ENCODE measurements around the gene LTF.
"Not testable (repeated sequence)": the region's sequence is repeated elsewhere in the genome, so short reads cannot be mapped to it uniquely, and the experiment has no call there.

Gene LTF

DNA sequence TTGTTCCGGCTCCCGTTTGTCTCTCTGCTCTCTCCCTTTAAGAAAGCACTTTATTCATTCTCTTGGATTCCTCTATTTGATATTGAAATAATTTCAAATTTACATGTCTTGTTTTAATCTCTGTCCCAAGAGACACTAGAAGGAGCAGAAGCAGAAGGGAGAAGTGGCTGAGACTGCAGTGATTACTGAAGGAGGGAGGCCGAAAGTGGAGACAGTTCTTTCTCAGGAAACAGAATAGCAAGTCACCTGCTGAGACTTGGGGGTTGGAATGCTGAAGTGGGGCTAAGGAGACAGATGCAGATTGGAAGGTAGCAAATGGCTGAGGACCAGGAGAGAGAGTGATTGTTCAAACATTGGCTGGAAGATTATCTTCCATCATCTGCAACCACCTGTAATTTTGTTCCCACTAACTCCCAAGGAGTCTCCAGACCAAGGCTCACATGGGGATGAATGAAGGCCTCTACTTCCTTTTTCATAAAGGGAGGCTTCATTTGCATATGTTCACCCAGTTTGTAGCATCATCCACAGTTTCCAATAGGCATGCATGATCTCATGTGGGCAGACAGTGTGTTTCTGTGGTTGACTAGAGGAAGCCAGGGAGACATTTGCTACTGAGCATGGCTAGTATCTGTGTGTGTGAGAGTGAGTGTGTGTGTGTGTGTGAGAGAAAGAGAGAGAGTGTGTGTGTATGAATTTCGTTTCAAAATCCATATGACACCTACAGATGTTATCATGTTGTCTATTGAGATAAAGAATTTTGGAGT is 24.0 kb downstream of the LTF start:
- DNase-seq (ENCODE audit: low spot score) = no peak

DNA sequence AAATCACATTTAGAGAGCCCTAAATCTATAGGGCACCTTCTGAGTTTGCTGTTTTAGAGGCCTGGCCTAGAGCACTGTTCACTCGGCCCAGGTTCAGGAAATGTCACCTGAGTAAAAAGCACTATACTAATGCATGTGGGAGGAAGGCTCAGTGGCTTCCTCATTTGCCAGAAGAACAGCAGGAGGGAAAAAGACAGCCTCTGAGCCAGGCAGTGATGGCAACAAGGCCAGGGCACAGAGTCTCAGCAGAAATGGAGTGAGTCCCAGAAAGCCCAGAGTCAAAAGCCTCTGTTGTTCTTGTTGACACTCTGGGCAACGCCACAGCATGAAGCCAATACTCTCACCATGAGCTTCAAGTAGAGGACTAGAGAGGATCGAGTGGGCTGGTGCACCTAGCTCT is 25.9 kb downstream of the LTF start:
- no peak for DNase-seq (ENCODE audit: low spot score)

DNA sequence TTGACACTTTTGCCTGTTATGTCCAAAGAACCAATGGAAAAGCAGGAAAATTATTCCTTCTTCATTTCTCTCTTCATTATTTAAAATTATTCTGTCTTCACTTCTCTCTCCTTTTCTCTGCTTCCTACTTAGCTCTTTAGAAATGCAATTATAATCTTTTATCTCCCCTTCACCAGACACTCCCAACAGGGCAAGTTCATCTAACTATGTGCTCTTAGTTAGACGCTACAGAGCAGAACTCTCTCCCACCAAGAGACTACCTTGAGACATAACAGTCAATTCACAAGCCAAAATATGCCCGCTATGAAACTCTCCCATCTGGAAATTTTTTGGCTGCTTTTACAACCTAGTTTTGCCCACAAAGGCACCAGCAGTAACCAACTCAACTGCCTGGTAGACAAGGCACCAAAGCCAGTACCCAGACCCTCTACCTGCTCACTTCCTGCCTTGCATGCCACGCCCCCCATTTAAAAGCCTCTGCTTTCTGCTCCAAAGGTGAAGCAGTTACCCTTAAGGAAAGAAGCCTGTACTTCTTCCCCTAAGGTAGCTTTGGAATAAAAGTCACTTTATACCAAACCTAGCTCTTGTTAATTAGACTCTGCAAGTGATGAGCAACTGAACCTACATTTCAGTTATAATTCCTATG is 29.5 kb downstream of the LTF start:
- peak; percentile 60 for DNase-seq (ENCODE audit: low spot score)

DNA sequence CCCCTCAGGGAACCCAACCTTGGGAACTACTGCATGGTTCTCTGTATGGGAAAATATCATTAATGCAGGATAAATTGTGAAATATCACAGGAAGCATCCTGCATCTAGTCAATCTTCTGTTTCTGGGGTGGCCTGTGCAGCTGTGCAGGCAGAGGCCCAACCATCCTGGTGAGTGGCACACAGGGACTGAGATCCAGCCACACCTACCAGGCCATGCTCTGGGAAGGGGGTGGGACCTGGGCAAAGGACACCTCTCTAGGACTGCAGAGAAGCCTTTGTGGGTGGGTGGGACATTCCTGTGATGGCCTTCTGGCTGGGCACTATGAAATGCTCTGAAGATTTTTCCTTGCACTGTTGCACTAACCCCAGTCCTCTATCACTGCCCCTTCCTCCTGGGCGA is 30.9 kb downstream of the LTF start:
- DNase-seq (ENCODE audit: low spot score) = peak; percentile 45

DNA sequence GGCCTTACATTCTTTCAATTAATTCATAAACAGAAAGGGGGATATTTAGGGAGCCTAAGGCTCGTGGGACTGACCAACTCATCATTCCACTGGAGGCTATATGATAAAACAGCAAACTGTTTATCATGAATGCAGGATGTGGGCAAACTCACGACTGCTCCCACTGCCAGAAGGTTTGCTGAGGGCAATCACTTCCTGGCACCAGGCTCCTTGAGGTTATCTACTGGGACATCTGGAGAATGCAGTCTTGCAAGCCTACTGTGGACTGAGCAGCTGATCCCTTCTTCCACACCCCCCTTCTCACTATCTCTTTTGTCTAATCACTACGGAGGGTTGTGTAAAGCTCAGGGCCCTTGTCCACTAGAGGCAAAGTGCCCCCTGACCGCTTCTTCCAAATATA is 31.6 kb downstream of the LTF start:
- peak; percentile 92 for DNase-seq (ENCODE audit: low spot score)

DNA sequence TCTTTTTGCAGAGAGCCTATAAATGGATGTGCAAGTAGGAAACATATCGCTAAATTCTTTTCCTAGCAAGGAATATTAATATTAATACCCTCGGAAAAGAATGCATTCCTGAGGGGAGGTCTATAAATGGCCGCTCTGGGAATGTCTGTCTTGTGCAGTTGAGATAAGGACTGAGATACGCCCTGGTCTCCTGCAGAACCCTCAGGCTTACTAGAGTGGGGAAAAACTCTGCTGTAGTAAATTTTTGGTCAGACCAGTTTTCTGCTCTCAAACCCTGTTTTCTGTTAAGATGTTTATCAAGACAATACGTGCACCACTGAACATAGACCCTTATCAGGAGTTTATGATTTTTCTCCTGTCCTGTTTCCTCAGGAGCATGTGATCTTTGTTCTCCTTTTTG is 32.8 kb downstream of the LTF start:
- DNase-seq (ENCODE audit: low spot score) = not testable (repeated sequence)

DNA sequence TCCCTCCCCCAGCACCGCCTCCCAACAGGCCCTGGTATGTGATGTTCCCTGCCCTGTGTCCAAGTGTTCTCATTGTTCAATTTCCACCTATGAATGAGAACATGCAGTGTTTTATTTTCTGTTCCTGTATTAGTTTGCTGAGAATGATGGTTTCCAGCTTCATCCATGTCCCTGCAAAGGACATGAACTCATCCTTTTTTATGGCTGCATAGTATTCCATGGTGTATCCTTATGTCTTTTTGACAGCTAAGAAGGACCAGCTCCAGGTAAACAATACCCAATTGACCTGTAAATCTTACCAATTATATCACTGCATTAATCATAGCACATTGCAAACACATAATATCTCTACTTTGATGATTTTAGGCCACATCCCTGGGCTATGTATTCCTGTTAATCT is 33.8 kb downstream of the LTF start:
- DNase-seq (ENCODE audit: low spot score) = not testable (repeated sequence)

DNA sequence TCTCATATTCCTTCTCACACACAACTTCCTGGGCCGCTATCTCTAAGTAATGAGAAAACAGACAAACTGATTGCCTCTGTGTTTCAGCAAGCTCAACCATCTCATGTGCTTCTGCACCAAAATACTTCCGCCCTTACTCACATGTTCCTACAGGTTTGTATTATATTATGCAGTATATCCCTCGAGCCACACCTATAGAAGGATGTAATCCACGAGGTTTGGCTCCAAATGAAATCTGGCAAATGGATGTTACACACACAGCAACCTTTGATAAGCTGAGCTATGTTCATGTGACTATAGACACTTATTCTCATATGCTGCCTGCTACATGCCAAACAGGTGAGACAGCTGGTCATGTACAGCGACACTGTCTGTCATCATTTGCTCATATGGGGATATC is 35.0 kb downstream of the LTF start:
- no peak for DNase-seq (ENCODE audit: low spot score)

DNA sequence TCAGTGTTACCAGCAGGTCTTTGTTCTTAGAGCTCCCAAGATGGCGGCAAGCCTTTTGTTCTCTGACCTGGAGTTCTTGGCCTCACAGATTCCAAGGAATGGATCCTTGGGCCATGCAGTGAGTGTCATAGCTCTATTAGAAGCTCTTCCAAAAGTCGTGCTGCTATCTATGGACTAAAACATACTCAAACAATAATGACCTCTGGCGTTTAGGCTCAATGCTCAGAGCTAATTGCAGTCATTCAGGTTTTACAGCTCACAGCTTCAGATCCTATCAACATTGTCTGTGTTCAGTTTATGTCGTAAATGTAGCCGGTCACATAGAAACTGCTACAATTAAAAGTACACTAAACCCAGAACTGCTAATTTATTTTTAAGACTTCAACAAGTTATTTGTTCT is 35.5 kb downstream of the LTF start:
- DNase-seq (ENCODE audit: low spot score) = no peak

DNA sequence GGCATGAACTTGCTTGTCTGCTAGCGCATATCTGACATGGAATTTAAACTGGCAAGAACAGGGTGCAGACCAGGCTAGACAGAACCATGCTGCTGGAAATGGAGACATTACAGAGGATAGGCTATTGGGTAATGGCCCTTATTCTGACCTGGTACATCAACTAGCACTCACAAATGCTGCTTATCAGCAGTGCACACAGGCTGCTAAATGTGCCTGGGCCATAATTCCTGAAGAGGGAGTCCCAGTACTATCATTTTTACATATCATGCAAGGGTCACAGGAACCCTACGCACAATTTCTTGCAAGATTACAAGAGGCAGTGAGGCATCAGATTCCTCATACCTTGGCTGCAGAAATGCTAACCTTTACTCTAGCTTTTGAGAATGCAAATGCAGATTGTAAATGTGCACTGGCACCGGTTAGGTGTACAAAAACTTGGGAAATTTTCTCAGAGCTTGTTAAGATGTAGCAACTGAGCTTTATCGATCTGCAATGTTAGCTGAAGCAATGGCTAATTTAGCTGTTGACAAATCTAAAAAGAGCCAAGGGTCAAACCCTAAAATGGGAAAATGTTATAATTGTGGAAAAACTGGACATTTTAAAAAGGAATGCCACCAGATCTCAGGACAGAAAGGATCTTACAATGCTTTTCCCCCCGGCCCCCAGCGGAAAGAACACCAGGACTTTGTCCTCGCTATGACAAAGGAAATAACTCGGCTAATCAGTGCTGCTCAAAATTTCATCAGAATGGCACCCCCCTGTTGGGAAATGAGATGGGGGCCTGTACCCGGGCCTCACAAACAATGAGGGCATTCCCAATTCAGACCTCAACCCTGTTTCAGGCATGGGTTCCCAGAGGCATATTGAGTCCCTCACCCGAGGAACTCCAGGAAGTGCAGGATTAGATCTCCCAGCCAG is 36.5 kb downstream of the LTF start:
- DNase-seq (ENCODE audit: low spot score) = peak; percentile 84

DNA sequence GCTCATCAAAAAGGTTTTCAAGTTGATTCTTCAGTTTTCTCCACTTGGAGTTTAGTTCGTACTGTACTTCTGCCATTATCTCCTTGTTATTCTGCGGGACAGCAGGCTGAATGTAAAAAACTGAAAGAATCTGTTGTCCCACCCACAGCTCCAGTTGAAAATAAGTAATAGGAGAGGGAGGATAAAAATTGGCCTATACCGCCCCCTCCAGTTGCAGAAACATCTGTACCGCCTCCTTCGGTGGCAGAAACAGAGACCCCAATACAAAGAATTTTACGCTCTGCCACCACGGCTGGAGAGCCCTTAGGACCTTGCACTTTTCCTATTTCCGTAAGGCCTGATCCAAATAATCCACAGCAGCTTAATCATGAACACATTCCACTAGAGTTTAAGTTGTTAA is 37.3 kb downstream of the LTF start:
- DNase-seq (ENCODE audit: low spot score) = peak; percentile 34

DNA sequence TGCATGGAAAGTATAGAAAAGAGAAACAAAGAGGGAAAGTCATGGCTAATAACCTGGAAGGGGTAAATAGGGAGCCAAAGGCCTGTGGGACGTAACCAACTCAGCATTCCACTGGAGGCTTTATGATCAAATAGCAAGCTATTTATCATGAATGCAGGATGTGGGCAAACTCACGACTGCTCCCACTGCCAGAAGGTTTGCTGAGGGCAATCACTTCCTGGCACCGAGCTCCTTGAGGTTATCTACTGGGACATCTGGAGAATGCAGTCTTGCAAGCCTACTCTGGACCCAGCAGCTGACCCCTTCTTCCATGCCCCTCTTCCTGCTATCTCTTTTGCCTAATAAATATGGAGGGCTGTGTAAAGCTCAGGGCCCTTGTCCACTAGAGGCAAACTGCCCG is 38.2 kb downstream of the LTF start:
- DNase-seq (ENCODE audit: low spot score) = peak; percentile 51

DNA sequence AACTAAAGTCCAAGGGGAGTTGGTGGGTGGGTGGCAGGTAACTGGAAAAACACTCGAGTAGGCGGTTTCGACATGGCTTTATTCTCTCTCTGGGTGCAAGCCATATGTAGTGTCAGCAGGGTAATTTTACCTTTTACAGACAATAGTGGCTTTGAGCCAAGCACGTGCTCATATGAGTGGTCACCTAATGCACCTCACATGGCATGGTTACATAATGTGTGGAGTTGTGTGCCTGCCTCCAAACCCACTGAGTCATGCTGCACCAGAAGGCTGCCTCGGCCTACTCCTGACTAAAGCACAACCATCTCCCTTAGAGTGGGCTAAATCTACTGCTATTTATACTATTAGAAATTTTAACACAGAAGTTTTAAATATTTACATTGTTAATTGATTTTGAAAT is 41.1 kb downstream of the LTF start:
- no peak for DNase-seq (ENCODE audit: low spot score)

DNA sequence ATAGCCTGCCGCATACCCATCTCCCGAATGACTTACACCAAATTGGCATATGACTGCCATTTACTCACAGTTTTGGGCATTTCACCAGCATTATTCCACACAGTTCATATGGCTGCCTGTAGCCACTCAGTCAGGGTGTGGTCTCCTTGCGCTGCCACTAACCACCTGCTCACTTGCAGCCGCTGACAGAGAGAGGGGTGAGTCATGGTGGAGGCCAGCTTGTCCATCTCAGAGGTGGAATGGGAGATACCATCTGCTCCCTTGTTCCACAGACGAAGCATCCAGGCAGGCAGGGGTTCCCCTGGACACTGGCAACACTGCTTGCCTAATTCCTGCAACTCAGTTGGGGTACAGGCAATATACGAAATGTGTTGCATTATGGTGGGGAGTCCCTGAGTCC is 42.1 kb downstream of the LTF start:
- DNase-seq (ENCODE audit: low spot score) = peak; percentile 32

DNA sequence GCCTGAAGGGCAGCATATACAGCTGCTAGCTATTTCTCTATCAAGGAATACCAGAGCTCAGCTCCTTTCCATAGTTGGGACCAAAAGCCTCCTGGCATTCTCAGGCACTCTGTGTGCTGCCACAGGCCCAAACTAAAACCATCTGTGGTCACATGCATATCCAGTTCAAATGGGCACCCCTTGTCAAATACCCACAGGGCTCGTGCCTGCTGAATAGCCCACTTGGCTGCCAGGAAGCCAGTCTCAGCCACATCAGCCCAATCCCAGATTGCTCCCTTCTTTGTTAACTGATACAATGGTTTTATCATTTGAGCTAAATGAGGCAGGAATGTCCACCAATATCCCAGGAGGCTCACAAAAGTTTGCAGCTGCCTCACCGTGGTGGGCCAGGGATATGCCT is 43.8 kb downstream of the LTF start:
- no peak for DNase-seq (ENCODE audit: low spot score)

DNA sequence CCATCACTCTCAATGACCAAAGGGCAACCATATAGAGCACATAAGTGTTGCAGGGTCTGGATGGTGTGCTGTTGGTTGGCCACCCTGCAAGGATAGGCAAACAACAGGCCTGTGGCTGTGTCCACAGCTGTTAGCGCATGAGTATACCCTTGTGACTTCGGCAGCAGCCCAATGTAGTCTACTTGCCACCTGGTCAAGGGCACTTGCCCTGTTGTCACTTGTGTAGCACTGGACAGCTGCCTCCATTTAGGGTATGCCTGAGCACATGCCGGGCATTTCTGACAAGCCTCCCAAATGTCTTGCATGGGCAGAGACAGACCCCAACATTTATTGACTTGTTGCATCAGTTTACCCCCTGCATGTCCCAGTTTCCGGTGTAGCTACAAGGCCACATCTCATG is 44.9 kb downstream of the LTF start:
- no peak for DNase-seq (ENCODE audit: low spot score)

DNA sequence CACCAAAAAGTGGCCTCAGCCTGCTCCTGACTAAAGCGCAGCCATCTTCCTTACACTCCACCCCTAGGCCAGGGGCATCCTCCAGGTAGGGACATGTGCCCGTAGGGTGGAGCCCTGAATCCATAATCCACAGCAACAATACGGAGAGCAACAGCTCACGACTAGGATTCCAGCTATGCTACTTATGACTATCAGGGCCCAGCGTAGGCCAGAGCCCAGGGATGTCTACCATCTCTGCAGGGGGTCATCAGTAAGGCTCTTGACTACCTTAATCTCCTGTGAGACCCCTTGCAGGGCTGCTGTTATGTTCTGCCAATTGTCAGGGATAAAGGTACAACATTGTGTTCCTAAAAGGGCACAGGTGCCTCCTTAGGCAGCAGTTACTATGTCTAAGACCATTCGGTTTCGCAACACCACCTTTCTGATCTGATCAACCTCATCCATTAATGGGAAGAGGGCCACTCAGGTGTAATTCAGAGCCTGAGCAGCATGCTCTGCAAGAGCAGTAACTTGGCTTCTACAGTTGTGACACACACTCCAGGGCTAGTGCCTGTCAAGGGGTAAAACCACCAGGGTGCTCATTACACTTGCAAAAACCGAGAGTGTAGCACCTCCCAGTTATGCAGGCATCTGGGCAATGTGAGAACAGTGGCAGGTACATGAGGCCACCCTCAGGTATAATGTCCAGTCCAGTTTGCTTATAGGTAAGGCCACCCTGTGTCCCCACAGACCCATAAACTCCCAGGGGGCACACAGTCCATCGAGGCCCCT is 46.7 kb downstream of the LTF start:
- no peak for DNase-seq (ENCODE audit: low spot score)

DNA sequence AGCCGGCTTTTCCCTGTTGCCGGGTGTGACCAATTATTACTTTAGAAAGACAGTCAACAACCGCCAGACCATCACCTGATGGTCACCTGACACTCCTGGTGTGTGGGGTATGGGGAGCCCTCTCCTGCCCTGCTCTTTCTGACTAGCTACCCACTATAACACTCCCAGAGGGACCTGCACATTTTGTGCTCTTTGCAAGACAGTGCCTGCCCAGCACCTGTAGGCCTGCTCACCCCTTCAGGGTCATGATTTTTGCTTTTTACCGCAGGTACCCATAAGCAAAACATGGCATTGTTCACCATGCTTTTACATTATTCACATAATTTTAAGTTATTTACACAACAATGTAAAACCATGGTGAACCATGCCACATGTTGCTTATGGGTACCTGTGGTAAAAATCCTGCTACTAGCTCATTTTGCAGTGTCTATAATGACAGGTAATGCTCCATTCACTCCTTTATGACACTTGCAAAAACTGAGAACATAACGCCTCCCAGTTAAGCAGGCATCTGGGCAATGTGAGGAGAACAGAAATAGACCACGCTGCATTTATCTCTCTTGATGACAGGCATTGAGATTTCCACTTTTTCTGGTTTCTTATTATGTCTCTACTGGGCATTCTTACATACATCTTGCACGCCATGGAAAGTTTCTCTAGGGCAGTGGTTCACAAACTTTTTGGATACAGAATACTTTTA is 47.7 kb downstream of the LTF start:
- no peak for DNase-seq (ENCODE audit: low spot score)

DNA sequence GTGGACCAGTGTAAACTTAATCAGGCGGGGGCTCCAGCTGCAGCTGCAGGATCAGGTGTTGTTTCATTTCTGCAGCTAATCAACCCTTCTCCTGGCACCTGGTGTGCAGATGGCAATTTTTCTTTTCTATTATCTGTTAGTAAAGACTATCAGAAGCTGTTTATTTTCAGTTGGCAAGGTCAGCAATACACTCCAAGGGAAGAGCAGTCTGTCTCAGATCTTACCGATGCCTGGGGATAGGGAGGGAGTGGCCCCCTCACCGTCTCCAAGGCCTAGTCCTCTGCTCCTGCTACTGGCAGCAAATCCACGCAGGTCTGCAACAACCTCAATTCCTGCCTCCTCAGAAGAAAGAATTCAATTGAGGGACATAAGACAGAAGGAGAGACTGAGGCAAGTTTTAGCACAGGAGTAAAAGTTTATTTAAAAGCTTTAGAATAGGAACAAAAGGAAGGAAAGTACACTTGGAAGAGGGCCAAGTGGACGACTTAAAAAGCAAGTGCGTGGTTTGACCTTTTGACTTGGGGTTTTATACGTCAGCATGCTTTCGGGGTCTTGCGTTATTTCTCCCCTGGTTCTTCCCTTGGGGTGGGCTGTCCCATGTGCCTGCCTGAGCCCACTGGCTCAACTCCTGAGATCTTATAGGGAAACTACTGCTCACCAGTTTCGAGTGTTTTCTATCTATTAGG is 48.4 kb downstream of the LTF start:
- no peak for DNase-seq (ENCODE audit: low spot score)

DNA sequence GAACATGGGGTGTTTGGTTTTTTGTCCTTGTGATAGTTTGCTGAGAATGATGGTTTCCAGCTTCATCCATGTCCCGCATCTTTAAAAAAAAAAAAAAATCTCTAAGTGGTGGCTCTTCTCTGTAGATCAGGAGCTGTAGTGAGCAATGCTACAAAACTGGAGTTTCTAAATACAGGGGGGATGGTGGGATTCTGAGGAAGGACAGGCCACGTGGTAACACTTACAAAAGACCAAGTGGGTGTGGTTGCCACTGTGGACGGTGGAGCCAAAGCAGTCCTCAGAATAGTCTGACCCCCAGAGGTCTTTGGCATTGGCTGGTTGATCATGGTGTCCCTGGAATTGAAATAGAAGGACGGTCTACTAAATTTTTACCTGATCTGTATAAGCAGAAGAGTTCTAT is 50.0 kb downstream of the LTF start:
- no peak for DNase-seq (ENCODE audit: low spot score)

DNA sequence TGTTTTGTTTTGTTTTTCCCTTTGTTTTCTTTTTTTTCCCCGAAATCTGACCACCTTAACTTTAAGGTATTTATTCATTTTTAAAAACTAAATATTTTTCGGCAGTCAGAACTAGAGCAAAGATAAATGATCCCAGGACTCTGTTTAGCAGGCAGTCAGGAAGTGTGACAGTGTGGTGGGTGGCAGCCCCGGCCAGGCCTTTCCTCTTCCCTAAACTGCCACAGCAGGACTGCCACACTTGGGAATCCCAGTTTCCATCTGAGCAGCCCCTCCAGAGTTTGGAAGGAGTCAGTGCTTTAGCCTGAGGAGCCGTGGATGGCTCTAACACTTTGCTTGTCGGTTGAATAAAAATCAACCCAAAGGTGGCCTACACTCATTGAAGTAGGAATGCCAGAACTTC is 50.8 kb downstream of the LTF start:
- DNase-seq (ENCODE audit: low spot score) = no peak
